HFFc6 (cell line): Measurements from ENCODE around the gene GALNT2. TPM values are rescaled to one million over a fixed set of nuclear protein-coding genes. Genes with fewer than 3 reads are reported as not detected.

Source experiments
- DNase-seq: peaks from one replicate; pipeline ENCODE4 v3.0.0-alpha.2; 2018
- H3K27ac Mint-ChIP-seq: 2 replicates; pipeline ENCODE4 v1.8.0; 2020; ENCODE audit warnings: mild to moderate bottlenecking, mixed read lengths
- H3K27me3 Mint-ChIP-seq: 2 replicates; pipeline ENCODE4 v1.8.0; 2021; ENCODE audit warnings: mild to moderate bottlenecking, moderate library complexity, mixed read lengths; ENCODE audit not compliant: insufficient read depth
- H3K36me3 Mint-ChIP-seq: 2 replicates; pipeline ENCODE4 v1.8.0; 2021; ENCODE audit warnings: low read depth, mixed read lengths
- H3K4me1 Mint-ChIP-seq: 2 replicates; pipeline ENCODE4 v1.8.0; 2020; ENCODE audit warnings: low read depth, mixed read lengths
- H3K4me3 Mint-ChIP-seq: 2 replicates; pipeline ENCODE4 v1.8.0; 2020; ENCODE audit warnings: mild to moderate bottlenecking, moderate library complexity, mixed read lengths
- H3K9me3 Mint-ChIP-seq: 2 replicates; pipeline ENCODE4 v1.8.0; 2020; ENCODE audit warnings: mild to moderate bottlenecking, mixed read lengths
- total RNA-seq, 6 experiments: library from RNA; stranded (reverse); fragmentation: NEBNext Ultra II Directional; extraction: Animal tissue kit (Norgen Biotek cat#: 25700); gene quantifications; 2 replicates in 1 of 6; 3 replicates in 5 of 6; pipeline ENCODE4 v1.2.3, GENCODE V29; 2021
- TF ChIP-seq, protein P1 (sequence below): fragments of 200-600 bp; sonication (generic); IDR thresholded peaks from 2 replicates; pipeline ENCODE4 v1.5.0; 2021; ENCODE audit warnings: antibody characterized with exemption, mild to moderate bottlenecking

The GALNT2 gene
- total RNA-seq, 6 experiments from 2014 or later: 174 to 194 (median 181) TPM

GRCh38 chr1:230224101-230224960 lies 157.3 kb downstream of the GALNT2 start:
- no peak for DNase-seq
- no peaks in the 10 kb centered on the region for H3K9me3 Mint-ChIP-seq
- TF ChIP-seq, protein P1, sequence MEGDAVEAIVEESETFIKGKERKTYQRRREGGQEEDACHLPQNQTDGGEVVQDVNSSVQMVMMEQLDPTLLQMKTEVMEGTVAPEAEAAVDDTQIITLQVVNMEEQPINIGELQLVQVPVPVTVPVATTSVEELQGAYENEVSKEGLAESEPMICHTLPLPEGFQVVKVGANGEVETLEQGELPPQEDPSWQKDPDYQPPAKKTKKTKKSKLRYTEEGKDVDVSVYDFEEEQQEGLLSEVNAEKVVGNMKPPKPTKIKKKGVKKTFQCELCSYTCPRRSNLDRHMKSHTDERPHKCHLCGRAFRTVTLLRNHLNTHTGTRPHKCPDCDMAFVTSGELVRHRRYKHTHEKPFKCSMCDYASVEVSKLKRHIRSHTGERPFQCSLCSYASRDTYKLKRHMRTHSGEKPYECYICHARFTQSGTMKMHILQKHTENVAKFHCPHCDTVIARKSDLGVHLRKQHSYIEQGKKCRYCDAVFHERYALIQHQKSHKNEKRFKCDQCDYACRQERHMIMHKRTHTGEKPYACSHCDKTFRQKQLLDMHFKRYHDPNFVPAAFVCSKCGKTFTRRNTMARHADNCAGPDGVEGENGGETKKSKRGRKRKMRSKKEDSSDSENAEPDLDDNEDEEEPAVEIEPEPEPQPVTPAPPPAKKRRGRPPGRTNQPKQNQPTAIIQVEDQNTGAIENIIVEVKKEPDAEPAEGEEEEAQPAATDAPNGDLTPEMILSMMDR: no peak
- H3K4me1 Mint-ChIP-seq: peaks cover 30% of the 10 kb centered on the region
- no peak overlapping the region for H3K27ac Mint-ChIP-seq
- no peak overlapping the region for H3K4me3 Mint-ChIP-seq
- no peaks in the 10 kb centered on the region for H3K27me3 Mint-ChIP-seq
- peaks cover 5% of the 10 kb centered on the region for H3K36me3 Mint-ChIP-seq

DNA sequence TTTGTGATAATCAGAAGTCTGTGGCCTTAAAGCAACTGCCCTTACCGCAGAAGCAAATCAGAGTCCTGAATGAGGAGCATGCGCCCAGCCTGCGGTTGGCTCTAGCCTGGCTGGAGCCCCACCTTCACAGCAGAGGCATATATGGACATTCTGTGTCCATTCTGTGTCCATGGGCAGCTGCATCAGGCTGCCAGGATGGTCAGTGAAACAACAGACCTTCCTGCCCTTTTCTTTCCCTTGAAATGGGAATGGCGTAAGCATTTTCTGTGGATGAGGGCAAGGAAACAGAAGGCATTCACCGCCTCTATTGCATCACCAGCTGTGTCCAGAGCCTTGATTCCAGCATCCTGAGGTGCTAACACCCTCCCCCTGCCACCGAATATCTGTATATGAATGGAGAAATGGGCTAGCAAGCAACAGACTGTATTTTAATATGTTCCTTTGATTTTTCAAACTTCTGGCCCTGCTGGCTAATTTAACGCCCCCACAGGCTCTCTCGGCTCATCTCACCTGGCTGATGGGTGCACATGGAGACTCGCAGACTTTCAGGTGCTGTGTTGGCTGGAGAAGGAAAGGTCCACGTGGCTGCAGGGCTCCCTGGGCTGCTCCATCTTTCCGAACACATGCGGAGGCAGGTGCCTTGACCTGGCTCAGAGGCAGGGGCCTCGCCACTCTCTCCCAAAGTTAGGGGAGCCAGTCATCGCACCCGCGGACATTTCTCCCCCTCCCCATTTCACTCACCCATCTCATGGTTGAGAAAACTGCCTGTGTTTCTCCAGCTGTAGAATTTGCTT lies 159.2 kb downstream of the GALNT2 start:
- H3K27me3 Mint-ChIP-seq: no peaks in the 10 kb centered on the region
- H3K9me3 Mint-ChIP-seq: no peaks in the 10 kb centered on the region
- DNase-seq: no peak

GRCh38 chr1:230226814-230227213 lies 159.8 kb downstream of the GALNT2 start:
- no peak for DNase-seq
- H3K27ac Mint-ChIP-seq: no peak overlapping the region
- no peak overlapping the region for H3K4me3 Mint-ChIP-seq
- H3K4me1 Mint-ChIP-seq: peaks cover 16% of the 10 kb centered on the region
- peaks cover 8% of the 10 kb centered on the region for H3K36me3 Mint-ChIP-seq
- TF ChIP-seq, protein P1: no peak
- H3K9me3 Mint-ChIP-seq: no peaks in the 10 kb centered on the region
- no peaks in the 10 kb centered on the region for H3K27me3 Mint-ChIP-seq

More for the DNA sequence above, 159.2 kb downstream of the GALNT2 start:
- Mint-ChIP-seq H3K27ac (no peak overlapping the region), H3K36me3 (peaks cover 8% of the 10 kb centered on the region), H3K4me3 (no peak overlapping the region), H3K4me1 (peaks cover 21% of the 10 kb centered on the region)
- TF ChIP-seq, protein P1: no peak

GRCh38 chr1:230228236-230228897 lies 161.3 kb downstream of the GALNT2 start:
- peaks cover 8% of the 10 kb centered on the region; the same call in 1 of the 2 replicates for H3K36me3 Mint-ChIP-seq
- no peak for DNase-seq
- TF ChIP-seq, protein P1: no peak
- H3K27ac Mint-ChIP-seq: no peak overlapping the region
- H3K9me3 Mint-ChIP-seq: no peaks in the 10 kb centered on the region
- no peaks in the 10 kb centered on the region for H3K27me3 Mint-ChIP-seq
- H3K4me1 Mint-ChIP-seq: peaks cover 1% of the 10 kb centered on the region
- no peak overlapping the region for H3K4me3 Mint-ChIP-seq

- H3K27ac Mint-ChIP-seq: no peak overlapping the region
- TF ChIP-seq, protein P1: no peak
- H3K4me3 Mint-ChIP-seq: no peak overlapping the region
- DNase-seq: no peak
- H3K36me3 Mint-ChIP-seq: peaks cover 8% of the 10 kb centered on the region; the same call in 1 of the 2 replicates
- no peaks in the 10 kb centered on the region for H3K4me1 Mint-ChIP-seq
- H3K27me3 Mint-ChIP-seq: no peaks in the 10 kb centered on the region; the same call in 1 of the 2 replicates
- H3K9me3 Mint-ChIP-seq: no peaks in the 10 kb centered on the region
Observed at GRCh38 chr1:230230273-230230672, 163.2 kb downstream of the GALNT2 start.
